Activated naive CD8-positive, alpha-beta T cell (primary cell): ENCODE data around the gene FOXD4.
"Not testable (repeated sequence)": the region's sequence is repeated elsewhere in the genome, so short reads cannot be mapped to it uniquely, and the experiment has no call there.

ENCODE experiments used
- H3K27ac Mint-ChIP-seq: one replicate; pipeline ENCODE4 v1.8.0; 2021; ENCODE audit warnings: mixed read lengths
- H3K27me3 Mint-ChIP-seq: one replicate; pipeline ENCODE4 v1.8.0; 2021; ENCODE audit warnings: mixed read lengths
- H3K36me3 Mint-ChIP-seq: one replicate; pipeline ENCODE4 v1.8.0; 2021; ENCODE audit warnings: mixed read lengths
- H3K4me1 Mint-ChIP-seq: one replicate; pipeline ENCODE4 v1.8.0; 2021; ENCODE audit warnings: low read depth, mixed read lengths
- H3K4me3 Mint-ChIP-seq: one replicate; pipeline ENCODE4 v1.8.0; 2021; ENCODE audit warnings: mild to moderate bottlenecking, mixed read lengths
- H3K9me3 Mint-ChIP-seq: one replicate; pipeline ENCODE4 v1.8.0; 2021; ENCODE audit warnings: low read depth, mixed read lengths

FOXD4 gene

GRCh38 chr9:117995-118467, at the start of gene FOXD4:
Gene FOXD4 (minus strand): TSS chr9:118417. CDS start chr9:118119, 298 bp downstream.
- H3K36me3 Mint-ChIP-seq, H3K9me3 Mint-ChIP-seq, H3K27ac Mint-ChIP-seq: not testable (repeated sequence)
- peaks cover 23% of the 10 kb centered on the region for H3K4me1 Mint-ChIP-seq
- peaks cover 22% of the 10 kb centered on the region for H3K27me3 Mint-ChIP-seq
- H3K4me3 Mint-ChIP-seq: peak within 1 kb of the TSS; percentile 49

DNA sequence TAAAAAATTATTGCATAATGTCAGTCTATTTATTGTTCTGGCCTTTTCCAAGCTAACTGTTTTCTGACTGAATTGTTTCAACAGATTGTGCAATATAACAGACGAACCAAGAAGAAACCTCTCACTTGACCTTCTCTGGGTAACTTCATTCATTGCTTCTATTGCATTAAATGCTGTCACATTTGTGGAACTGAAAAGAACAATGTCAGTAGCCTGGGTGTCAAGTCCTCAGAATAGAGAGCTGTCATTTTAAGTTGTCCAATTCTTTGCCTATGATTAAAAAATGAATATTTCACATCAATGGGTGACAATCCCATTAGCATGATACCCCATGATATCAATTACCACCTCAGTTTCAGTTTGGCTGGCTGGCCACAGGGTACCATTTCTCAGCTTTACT, 41.7 kb upstream of the FOXD4 start:
- H3K4me1 Mint-ChIP-seq, H3K36me3 Mint-ChIP-seq, H3K9me3 Mint-ChIP-seq, H3K27ac Mint-ChIP-seq, H3K27me3 Mint-ChIP-seq, H3K4me3 Mint-ChIP-seq: not testable (repeated sequence)

- not testable (repeated sequence) for H3K4me1 Mint-ChIP-seq, H3K36me3 Mint-ChIP-seq, H3K27ac Mint-ChIP-seq, H3K4me3 Mint-ChIP-seq, H3K9me3 Mint-ChIP-seq, H3K27me3 Mint-ChIP-seq
These were observed 33.0 kb upstream of the FOXD4 start for GRCh38 chr9:151173-151572.

DNA sequence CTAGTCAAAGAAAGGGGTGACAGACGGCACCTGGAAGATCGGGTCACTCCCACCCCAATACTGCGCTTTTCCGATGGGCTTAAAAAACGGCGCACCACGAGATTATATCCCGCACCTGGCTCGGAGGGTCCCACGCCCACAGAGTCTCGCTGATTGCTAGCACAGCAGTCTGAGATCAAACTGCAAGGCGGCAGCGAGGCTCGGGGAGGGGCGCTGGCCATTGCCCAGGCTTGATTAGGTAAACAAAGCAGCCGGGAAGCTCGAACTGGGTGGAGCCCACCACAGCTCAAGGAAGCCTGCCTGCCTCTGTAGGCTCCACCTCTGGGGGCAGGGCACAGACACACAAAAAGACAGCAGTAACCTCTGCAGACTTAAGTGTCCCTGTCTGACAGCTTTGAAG, 21.7 kb upstream of the FOXD4 start:
- H3K4me3 Mint-ChIP-seq, H3K9me3 Mint-ChIP-seq, H3K27me3 Mint-ChIP-seq, H3K4me1 Mint-ChIP-seq, H3K27ac Mint-ChIP-seq, H3K36me3 Mint-ChIP-seq: not testable (repeated sequence)

DNA sequence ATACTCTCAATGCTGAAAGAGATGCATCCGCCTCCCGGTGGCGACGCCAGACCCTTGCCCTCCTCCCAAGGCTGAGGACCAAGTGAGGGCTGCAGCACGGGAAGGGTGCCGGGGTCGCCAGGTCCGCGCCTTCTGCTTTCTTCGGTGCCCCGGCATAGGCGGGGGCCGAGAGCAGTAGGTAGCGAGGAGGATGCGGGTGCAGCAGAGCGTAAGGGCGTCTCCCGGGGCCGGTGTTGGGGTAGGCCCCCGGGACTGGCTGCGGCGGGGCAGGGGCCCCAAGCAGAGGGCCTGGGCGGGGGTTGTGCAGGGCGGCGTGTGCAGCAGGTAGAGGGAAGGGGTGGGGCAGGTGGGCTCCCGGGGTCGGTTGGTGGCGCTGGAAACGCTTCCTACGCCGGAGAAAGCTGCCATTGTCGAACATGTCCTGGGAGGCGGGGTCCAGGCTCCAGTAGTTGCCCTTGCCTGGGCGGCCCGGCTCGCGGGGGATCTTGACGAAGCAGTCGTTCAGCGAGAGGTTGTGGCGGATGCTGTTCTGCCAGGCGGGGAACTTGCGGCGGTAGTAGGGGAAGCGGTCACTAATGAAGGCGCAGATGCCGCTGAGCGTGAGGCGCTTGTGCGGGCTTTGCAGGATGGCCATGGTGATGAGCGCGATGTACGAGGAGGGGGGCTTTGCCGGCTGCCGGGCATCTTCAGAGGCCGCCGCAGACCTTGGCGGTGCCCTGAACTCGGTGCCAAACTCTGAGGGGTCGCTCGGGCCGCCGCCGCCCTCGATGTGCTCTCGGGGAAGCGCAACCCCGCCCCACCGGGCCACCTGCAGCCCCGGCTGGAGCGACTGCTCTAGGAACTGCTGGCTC, 848 bp downstream of the FOXD4 start:
- peaks cover 24% of the 10 kb centered on the region for H3K4me1 Mint-ChIP-seq
- peaks cover 25% of the 10 kb centered on the region for H3K27me3 Mint-ChIP-seq
- H3K4me3 Mint-ChIP-seq: peak overlapping the region; percentile 49
- H3K36me3 Mint-ChIP-seq, H3K9me3 Mint-ChIP-seq, H3K27ac Mint-ChIP-seq: not testable (repeated sequence)

DNA sequence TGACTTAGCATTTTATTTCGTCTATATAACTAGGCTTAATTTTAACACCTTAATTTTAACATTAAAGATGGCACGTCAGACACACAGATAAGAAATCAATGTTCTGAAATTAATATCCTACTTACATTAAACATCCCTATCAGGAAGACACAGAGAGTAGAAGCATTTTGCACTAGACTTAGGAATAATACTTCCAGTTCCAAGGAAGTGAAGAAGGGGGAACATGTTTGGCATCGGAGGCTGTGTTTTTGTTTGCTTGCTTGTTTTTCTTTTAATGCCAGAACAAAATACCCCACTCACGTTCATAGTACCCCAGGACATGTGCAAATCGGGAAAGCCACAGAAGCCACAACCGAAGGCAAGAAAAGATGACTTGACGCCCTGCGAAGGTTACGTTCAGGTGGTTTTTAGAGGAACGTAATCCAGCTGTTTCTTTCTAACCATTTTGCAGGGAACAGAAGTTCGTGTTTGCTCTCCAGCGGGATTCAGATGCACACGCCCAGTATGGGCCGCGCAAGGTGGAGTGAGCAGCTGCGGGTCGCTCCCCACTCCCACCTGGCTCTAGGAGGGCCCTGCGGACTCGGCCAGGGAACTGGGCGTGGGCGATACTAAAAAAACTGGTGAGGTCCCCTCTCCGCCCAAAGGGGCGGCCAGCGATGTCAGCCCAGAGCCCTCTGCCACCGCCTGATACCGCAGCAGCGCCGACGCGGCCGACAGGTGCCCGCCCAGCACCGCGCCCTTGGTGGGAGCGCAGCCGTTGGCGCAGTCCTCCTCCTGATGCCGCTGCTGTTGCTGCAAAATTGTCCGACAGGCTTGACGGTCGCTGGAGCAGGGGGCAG, 1.8 kb downstream of the FOXD4 start:
- not testable (repeated sequence) for H3K36me3 Mint-ChIP-seq, H3K9me3 Mint-ChIP-seq
- peak overlapping the region; percentile 64 for H3K4me3 Mint-ChIP-seq
- peak overlapping the region; percentile 16 for H3K27ac Mint-ChIP-seq
- H3K4me1 Mint-ChIP-seq: peaks cover 24% of the 10 kb centered on the region
- H3K27me3 Mint-ChIP-seq: peaks cover 26% of the 10 kb centered on the region

- Mint-ChIP-seq H3K4me1 (peaks cover 24% of the 10 kb centered on the region), H3K4me3 (peak overlapping the region; percentile 84), H3K27me3 (peaks cover 26% of the 10 kb centered on the region), H3K27ac (peak overlapping the region; percentile 70)
- H3K9me3 Mint-ChIP-seq, H3K36me3 Mint-ChIP-seq: not testable (repeated sequence)
These were observed 3.1 kb downstream of the FOXD4 start for GRCh38 chr9:115118-115451.

GRCh38 chr9:114267-115117, 3.7 kb downstream of the FOXD4 start:
- H3K36me3 Mint-ChIP-seq, H3K9me3 Mint-ChIP-seq: not testable (repeated sequence)
- H3K4me3 Mint-ChIP-seq: peak overlapping the region; percentile 84
- H3K27ac Mint-ChIP-seq: peak overlapping the region; percentile 70
- peaks cover 30% of the 10 kb centered on the region for H3K27me3 Mint-ChIP-seq
- peaks cover 24% of the 10 kb centered on the region for H3K4me1 Mint-ChIP-seq

DNA sequence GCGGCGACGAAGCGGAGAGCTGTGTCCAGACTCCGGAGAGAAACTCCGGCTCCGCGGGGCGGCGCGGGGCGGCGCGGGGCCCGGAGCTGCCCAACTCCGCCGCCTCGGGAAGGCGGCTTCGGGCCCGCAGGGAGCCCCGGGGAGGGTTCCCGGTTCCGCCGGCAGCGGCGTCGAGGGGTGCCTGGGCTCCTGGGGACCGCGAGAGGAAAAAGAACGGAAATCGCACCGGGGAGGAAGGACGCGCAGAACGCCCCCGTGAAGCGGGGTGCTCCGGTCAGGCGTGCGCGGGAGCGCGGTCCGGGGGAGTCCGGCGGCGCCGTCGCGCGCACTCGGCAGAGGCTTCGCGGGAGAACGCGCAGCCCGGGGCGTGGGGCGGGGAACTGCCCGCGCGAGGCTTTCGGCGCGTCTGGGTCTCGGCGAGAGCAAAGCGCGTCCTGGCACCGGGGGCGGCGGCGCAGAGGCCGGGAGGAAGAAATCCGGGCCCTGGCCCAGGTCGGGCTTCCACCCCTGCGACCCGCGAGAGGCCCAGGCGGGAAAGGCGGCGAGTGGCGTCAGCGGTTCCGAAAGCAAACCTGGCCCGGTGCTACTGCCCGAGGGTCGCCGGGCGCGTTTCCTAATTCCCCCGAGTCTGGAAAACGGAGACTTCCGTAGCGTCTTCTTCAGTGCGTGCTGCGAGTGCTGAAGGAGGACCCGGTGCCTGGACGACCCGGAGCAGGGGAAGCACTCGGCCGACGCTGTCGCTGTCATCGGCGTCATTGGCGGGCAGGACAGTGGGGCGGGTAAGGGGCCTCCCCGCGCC, 4.5 kb downstream of the FOXD4 start:
- Mint-ChIP-seq H3K27me3 (peaks cover 31% of the 10 kb centered on the region), H3K4me3 (peak overlapping the region; percentile 68), H3K4me1 (peaks cover 27% of the 10 kb centered on the region)
- not testable (repeated sequence) for H3K36me3 Mint-ChIP-seq, H3K27ac Mint-ChIP-seq, H3K9me3 Mint-ChIP-seq

- Mint-ChIP-seq H3K27me3 (peaks cover 26% of the 10 kb centered on the region), H3K4me3 (peak overlapping the region; percentile 55), H3K4me1 (peaks cover 22% of the 10 kb centered on the region)
- not testable (repeated sequence) for H3K27ac Mint-ChIP-seq, H3K36me3 Mint-ChIP-seq, H3K9me3 Mint-ChIP-seq
These were observed 5.4 kb downstream of the FOXD4 start for GRCh38 chr9:112589-113467.

GRCh38 chr9:110672-111071, 7.5 kb downstream of the FOXD4 start:
- not testable (repeated sequence) for H3K4me3 Mint-ChIP-seq, H3K9me3 Mint-ChIP-seq, H3K27ac Mint-ChIP-seq, H3K36me3 Mint-ChIP-seq
- Mint-ChIP-seq H3K4me1 (peaks cover 13% of the 10 kb centered on the region), H3K27me3 (peaks cover 26% of the 10 kb centered on the region)

DNA sequence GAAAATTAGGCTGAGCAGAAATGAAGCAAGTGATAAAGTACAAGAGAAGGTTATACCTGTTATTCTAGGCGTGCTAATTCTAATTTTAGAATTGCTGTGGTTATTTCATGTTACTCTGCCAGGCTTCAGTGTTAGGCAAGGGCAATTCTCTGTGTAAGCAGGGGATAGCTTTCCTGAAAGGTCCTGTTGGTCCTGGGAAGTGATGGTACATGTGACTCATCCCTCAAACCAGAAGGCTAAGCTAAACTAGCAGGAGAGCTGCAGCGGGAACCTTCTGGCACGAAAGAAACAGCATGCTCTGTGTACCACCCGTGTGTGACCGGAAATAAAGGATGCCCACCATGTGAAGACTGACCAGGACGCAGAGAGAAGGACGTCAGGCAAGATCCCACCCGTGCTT, 8.7 kb downstream of the FOXD4 start:
- not testable (repeated sequence) for H3K27ac Mint-ChIP-seq, H3K9me3 Mint-ChIP-seq
- H3K27me3 Mint-ChIP-seq: peaks cover 20% of the 10 kb centered on the region

GRCh38 chr9:108742-109495, 9.3 kb downstream of the FOXD4 start:
- H3K27me3 Mint-ChIP-seq: peaks cover 20% of the 10 kb centered on the region

More for the DNA sequence above, 8.7 kb downstream of the FOXD4 start:
- not testable (repeated sequence) for H3K36me3 Mint-ChIP-seq, H3K4me1 Mint-ChIP-seq, H3K4me3 Mint-ChIP-seq

More at GRCh38 chr9:108742-109495, 9.3 kb downstream of the FOXD4 start:
- H3K9me3 Mint-ChIP-seq, H3K4me1 Mint-ChIP-seq, H3K4me3 Mint-ChIP-seq, H3K36me3 Mint-ChIP-seq, H3K27ac Mint-ChIP-seq: not testable (repeated sequence)
